Stimulated activated CD4-positive, alpha-beta T cell treated with anti-CD3 and anti-CD28 coated beads, TNF-alpha, amount 100 ng/mL, for 1 hour (primary cell): ENCODE data around the gene PTPRM.

Experiments
- DNase-seq, 3 donors: peaks; one replicate each; pipeline ENCODE4 v3.0.0-alpha.2; 2020; ENCODE audit warnings: low read depth in 3 of 3, low spot score in 1 of 3

The PTPRM gene

GRCh38 chr18:8260827-8261226, 693.7 kb downstream of the PTPRM start:
- DNase-seq = no peak

GRCh38 chr18:8261651-8262091, 694.6 kb downstream of the PTPRM start:
- no peak for DNase-seq

- no peak for DNase-seq
These were observed 695.1 kb downstream of the PTPRM start for GRCh38 chr18:8262221-8262620.

- DNase-seq = no peak
These were observed 697.0 kb downstream of the PTPRM start for GRCh38 chr18:8264116-8264515.

- no peak for DNase-seq
These were observed 697.8 kb downstream of the PTPRM start for GRCh38 chr18:8264861-8265411.

GRCh38 chr18:8272254-8272653, 705.1 kb downstream of the PTPRM start:
- DNase-seq = no peak

GRCh38 chr18:8274370-8274769, 707.3 kb downstream of the PTPRM start:
- no peak for DNase-seq

GRCh38 chr18:8276406-8276805, 709.3 kb downstream of the PTPRM start:
- no peak for DNase-seq

- no peak for DNase-seq
These were observed 710.2 kb downstream of the PTPRM start for GRCh38 chr18:8277270-8277669.

- no peak for DNase-seq
These were observed 712.2 kb downstream of the PTPRM start for GRCh38 chr18:8279346-8279745.

GRCh38 chr18:8279781-8280330, 712.7 kb downstream of the PTPRM start:
- DNase-seq = no peak

- DNase-seq = no peak
These were observed 716.9 kb downstream of the PTPRM start for GRCh38 chr18:8283891-8284585.

GRCh38 chr18:8286303-8286702, 719.2 kb downstream of the PTPRM start:
- DNase-seq = no peak

GRCh38 chr18:8287196-8287885, 720.2 kb downstream of the PTPRM start:
- no peak for DNase-seq

- no peak for DNase-seq
These were observed 721.5 kb downstream of the PTPRM start for GRCh38 chr18:8288472-8289195.

- DNase-seq = no peak
These were observed 723.3 kb downstream of the PTPRM start for GRCh38 chr18:8290435-8290834.

GRCh38 chr18:8290913-8291312, 723.8 kb downstream of the PTPRM start:
- no peak for DNase-seq

GRCh38 chr18:8293184-8293583, 726.1 kb downstream of the PTPRM start:
- DNase-seq = no peak

GRCh38 chr18:8296886-8297616, 729.9 kb downstream of the PTPRM start:
- no peak for DNase-seq

GRCh38 chr18:8298186-8298585, 731.1 kb downstream of the PTPRM start:
- no peak for DNase-seq
